MCF 10A (cell line): ENCODE measurements around the gene AGPS. TPM values are rescaled to one million over a fixed set of nuclear protein-coding genes. Genes with fewer than 3 reads are reported as not detected.

Experiments used
- BruUV-seq: library from RNA; stranded (reverse); fragments of 400-500 nt; replicated peaks from 2 replicates; lab custom pipeline; 2021; lab: Mats Ljungman, UMichigan
- CTCF ChIA-PET: fragments of 300-600 bp; sonication (Branson Sonifier 250); formaldehyde crosslinking; extraction: SDS; loops from one replicate; lab custom pipeline; 2021; ENCODE audit warnings: antibody characterized with exemption, inconsistent platforms; lab: Yijun Ruan, JAX
- POLR2A ChIA-PET: fragments of 300-600, 350-650 bp; sonication (Branson Sonifier 250); formaldehyde crosslinking; extraction: SDS; loops from one replicate; lab custom pipeline; 2020; ENCODE audit warnings: antibody characterized with exemption, inconsistent platforms; lab: Yijun Ruan, JAX
- DNase-seq: peaks from one replicate; pipeline ENCODE4 v3.0.0-alpha.2; 2018; ENCODE audit not compliant: unreplicated experiment
- H3K27ac Mint-ChIP-seq: one replicate; pipeline ENCODE4 v1.8.0; 2022; ENCODE audit warnings: mild to moderate bottlenecking, low read depth, mixed read lengths; ENCODE audit not compliant: unreplicated experiment
- H3K27me3 Mint-ChIP-seq: one replicate; pipeline ENCODE4 v1.8.0; 2022; ENCODE audit warnings: mixed read lengths; ENCODE audit not compliant: insufficient read depth, unreplicated experiment
- H3K36me3 Mint-ChIP-seq: one replicate; pipeline ENCODE4 v1.8.0; 2022; ENCODE audit warnings: mild to moderate bottlenecking, moderate library complexity, mixed read lengths; ENCODE audit not compliant: insufficient read depth, unreplicated experiment
- H3K4me1 Mint-ChIP-seq: one replicate; pipeline ENCODE4 v1.8.0; 2022; ENCODE audit warnings: mixed read lengths; ENCODE audit not compliant: insufficient read depth, unreplicated experiment
- H3K4me3 Mint-ChIP-seq: one replicate; pipeline ENCODE4 v1.8.0; 2022; ENCODE audit warnings: mild to moderate bottlenecking, moderate library complexity, mixed read lengths; ENCODE audit not compliant: unreplicated experiment
- H3K9me3 Mint-ChIP-seq: one replicate; pipeline ENCODE4 v1.8.0; 2022; ENCODE audit warnings: mixed read lengths; ENCODE audit not compliant: unreplicated experiment
- intact Hi-C: fragments of 100-400 bp; cut with micrococcal nuclease; formaldehyde crosslinking; loops from 2 replicates; pipeline ENCODE4 v1.14.1; 2022
- total RNA-seq: library from RNA; stranded (reverse); gene quantifications from 2 replicates; pipeline ENCODE4 v1.2.3, GENCODE V29; 2022
- TF ChIP-seq, protein P1 (sequence below): fragments of 200-600 bp; IDR thresholded peaks from one replicate; pipeline ENCODE4 v1.8.0; 2022; ENCODE audit warnings: antibody characterized with exemption, mild to moderate bottlenecking; ENCODE audit not compliant: unreplicated experiment

The AGPS gene
- total RNA-seq, 1 experiment from 2014 or later, result 49.5 TPM

DNA sequence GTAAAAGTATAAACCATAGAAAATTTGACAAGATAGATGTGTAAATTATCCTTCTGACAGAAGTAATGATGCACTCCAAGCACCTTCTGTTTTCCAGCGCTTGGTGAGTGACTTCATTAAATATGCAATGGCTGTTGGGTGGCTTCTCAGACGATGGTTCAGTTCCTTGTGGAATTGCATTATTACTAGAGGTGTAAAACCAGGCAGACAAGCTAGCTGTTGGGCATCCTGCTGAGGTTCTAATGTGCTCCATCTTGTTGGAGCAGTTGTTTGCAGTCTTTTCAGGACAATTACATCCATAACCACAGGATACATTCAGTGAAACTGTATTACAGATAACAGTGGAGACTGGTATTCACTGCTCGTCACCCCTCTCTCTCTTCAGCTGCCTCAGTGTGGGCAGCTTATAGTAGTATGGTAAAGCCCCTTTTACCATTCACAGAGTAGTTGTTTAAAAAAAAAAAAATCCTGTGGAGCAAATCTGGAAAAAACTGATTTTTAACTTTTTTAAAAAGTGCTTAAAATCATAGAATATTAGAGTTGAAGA is 143.5 kb downstream of the AGPS start:
- Mint-ChIP-seq H3K4me1 (no peaks in the 10 kb centered on the region), H3K36me3 (peaks cover 15% of the 10 kb centered on the region), H3K4me3 (no peak overlapping the region), H3K27ac (no peak overlapping the region), H3K27me3 (no peaks in the 10 kb centered on the region), H3K9me3 (no peaks in the 10 kb centered on the region)
- CTCF ChIA-PET, result interaction anchor here (0.7 kb wide), 1 partner anchor 17 kb away, joined by 3 read pairs; a partner anchor contains a TSS
- no TSS peak for BruUV-seq
- intact Hi-C loops, result no loop called here
- TF ChIP-seq, protein P1, sequence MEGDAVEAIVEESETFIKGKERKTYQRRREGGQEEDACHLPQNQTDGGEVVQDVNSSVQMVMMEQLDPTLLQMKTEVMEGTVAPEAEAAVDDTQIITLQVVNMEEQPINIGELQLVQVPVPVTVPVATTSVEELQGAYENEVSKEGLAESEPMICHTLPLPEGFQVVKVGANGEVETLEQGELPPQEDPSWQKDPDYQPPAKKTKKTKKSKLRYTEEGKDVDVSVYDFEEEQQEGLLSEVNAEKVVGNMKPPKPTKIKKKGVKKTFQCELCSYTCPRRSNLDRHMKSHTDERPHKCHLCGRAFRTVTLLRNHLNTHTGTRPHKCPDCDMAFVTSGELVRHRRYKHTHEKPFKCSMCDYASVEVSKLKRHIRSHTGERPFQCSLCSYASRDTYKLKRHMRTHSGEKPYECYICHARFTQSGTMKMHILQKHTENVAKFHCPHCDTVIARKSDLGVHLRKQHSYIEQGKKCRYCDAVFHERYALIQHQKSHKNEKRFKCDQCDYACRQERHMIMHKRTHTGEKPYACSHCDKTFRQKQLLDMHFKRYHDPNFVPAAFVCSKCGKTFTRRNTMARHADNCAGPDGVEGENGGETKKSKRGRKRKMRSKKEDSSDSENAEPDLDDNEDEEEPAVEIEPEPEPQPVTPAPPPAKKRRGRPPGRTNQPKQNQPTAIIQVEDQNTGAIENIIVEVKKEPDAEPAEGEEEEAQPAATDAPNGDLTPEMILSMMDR, result no peak
- POLR2A ChIA-PET, result interaction anchor here (1.1 kb wide), 1 partner anchor 17 kb away, joined by 4 read pairs; no protein-coding TSS in a partner anchor
- no peak for DNase-seq

DNA sequence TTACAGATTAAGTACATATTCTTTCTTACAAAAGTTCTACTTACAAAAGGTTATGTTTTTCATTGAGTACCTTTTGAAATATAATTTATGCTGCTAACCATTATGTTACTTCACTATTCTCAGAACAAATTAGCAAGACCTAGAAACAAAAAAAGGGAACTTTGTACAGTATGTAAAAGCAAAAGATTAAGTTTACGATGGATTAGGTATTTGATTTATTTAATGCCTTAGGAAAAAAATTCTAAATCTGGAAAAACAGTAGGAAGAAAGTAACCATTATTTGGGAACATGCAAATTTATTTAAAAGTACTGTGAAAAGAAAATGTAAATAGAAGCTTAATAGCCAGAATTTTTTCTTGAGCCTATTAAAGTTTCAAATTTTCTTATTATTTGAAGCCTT is 144.6 kb downstream of the AGPS start:
- H3K4me1 Mint-ChIP-seq, result no peaks in the 10 kb centered on the region
- no peaks in the 10 kb centered on the region for H3K9me3 Mint-ChIP-seq
- ChIA-PET CTCF (interaction anchor here (1.1 kb wide), 1 partner anchor 15 kb away, joined by 4 read pairs; no protein-coding TSS in a partner anchor), POLR2A (interaction anchor here (1.0 kb wide), 1 partner anchor 17 kb away, joined by 4 read pairs; no protein-coding TSS in a partner anchor)
- peaks cover 15% of the 10 kb centered on the region for H3K36me3 Mint-ChIP-seq
- H3K4me3 Mint-ChIP-seq, result no peak overlapping the region
- H3K27me3 Mint-ChIP-seq, result no peaks in the 10 kb centered on the region
- intact Hi-C loops, result no loop called here
- no TSS peak for BruUV-seq
- DNase-seq, result no peak
- H3K27ac Mint-ChIP-seq, result no peak overlapping the region
- TF ChIP-seq, protein P1, result no peak

DNA sequence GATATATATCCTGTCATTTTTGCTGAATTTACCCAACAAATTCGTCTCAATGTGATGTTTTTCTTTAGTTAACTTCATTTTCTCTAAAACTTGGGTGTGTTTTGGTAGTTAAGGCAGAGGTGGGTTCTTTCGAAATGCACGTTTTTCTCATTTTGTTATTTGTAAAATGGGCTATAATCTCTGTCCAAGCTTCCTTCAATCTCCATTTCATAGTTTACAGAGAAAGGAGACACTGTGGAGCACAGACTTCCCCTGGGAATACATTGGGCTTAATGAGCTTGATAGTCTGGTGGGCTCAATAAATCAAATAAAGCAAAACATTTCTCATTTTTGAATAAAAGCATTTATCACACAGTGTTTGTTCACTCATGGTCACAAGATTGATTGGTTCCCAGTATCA is 145.1 kb downstream of the AGPS start:
- H3K4me1 Mint-ChIP-seq, result no peaks in the 10 kb centered on the region
- BruUV-seq, result no TSS peak
- DNase-seq, result no peak
- no peak overlapping the region for H3K4me3 Mint-ChIP-seq
- no peak overlapping the region for H3K27ac Mint-ChIP-seq
- ChIA-PET CTCF (interaction anchor here (1.1 kb wide), 1 partner anchor 16 kb away, joined by 4 read pairs; no protein-coding TSS in a partner anchor), POLR2A (interaction anchor here (1.0 kb wide), 1 partner anchor 18 kb away, joined by 4 read pairs; no protein-coding TSS in a partner anchor)
- intact Hi-C loops, result no loop called here
- TF ChIP-seq, protein P1, result no peak
- H3K27me3 Mint-ChIP-seq, result no peaks in the 10 kb centered on the region
- no peaks in the 10 kb centered on the region for H3K9me3 Mint-ChIP-seq
- peaks cover 15% of the 10 kb centered on the region for H3K36me3 Mint-ChIP-seq

DNA sequence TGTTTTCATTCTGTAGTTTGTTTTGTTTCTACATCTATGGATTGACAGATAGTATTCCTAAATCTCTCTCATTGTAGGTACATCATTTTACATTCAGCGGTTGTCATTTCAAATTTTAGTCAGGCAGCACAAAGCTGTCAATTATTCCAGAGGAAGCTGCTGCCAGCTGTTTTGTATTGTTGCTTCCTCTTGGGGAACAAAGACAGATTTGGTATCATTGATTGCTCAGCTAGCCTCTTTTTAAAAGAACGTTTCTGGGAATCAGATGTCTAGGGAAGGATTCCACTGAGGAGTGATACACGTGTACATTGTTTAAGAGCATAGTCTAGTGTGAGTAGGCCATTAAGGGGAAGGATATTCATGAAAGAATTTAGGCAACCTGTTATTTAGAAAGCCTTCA is 145.8 kb downstream of the AGPS start:
- CTCF ChIA-PET, result interaction anchor here (0.7 to 1.1 kb wide), 2 partner anchors 16 to 430 kb away, joined by 4 to 5 read pairs; no protein-coding TSS in a partner anchor
- BruUV-seq, result TSS peak; percentile 34

More for the DNA sequence above, 145.8 kb downstream of the AGPS start:
- no peak for DNase-seq
- no peak overlapping the region for H3K4me3 Mint-ChIP-seq
- H3K9me3 Mint-ChIP-seq, result no peaks in the 10 kb centered on the region
- no peaks in the 10 kb centered on the region for H3K27me3 Mint-ChIP-seq
- no peak overlapping the region for H3K27ac Mint-ChIP-seq
- H3K4me1 Mint-ChIP-seq, result no peaks in the 10 kb centered on the region
- TF ChIP-seq, protein P1, result no peak
- peaks cover 15% of the 10 kb centered on the region for H3K36me3 Mint-ChIP-seq
- intact Hi-C loops, result no loop called here
- POLR2A ChIA-PET, result no interaction called here
